Bone marrow (tissue), 2 donors: Measurements from ENCODE around the gene MOB3B.
"Not testable (repeated sequence)": the region's sequence is repeated elsewhere in the genome, so short reads cannot be mapped to it uniquely, and the experiment has no call there.

Experiments used
- DNase-seq, 2 donors: peaks; one replicate each; lab custom pipeline; 2025; lab: John Stamatoyannopoulos, UW

The MOB3B gene

GRCh38 chr9:27422279-27422834 lies 107.3 kb downstream of the MOB3B start:
- no peak for DNase-seq

- no peak for DNase-seq
Observed at GRCh38 chr9:27421577-27421976, 108.0 kb downstream of the MOB3B start.

- DNase-seq, result not testable (repeated sequence)
Observed at GRCh38 chr9:27419558-27419957, 110.1 kb downstream of the MOB3B start.

GRCh38 chr9:27414220-27414761 lies 115.3 kb downstream of the MOB3B start:
- DNase-seq, result no peak

- DNase-seq, result no peak
Observed at GRCh38 chr9:27413511-27414219, 115.9 kb downstream of the MOB3B start.

- DNase-seq, result no peak
Observed at GRCh38 chr9:27412963-27413362, 116.7 kb downstream of the MOB3B start.

GRCh38 chr9:27412081-27412480 lies 117.5 kb downstream of the MOB3B start:
- DNase-seq, result no peak

GRCh38 chr9:27408482-27408881 lies 121.1 kb downstream of the MOB3B start:
- no peak for DNase-seq

- no peak for DNase-seq
Observed at GRCh38 chr9:27408001-27408400, 121.6 kb downstream of the MOB3B start.

GRCh38 chr9:27407491-27407890 lies 122.1 kb downstream of the MOB3B start:
- DNase-seq, result no peak

- DNase-seq, result no peak
Observed at GRCh38 chr9:27404661-27405060, 125.0 kb downstream of the MOB3B start.

- no peak for DNase-seq
Observed at GRCh38 chr9:27402626-27403025, 127.0 kb downstream of the MOB3B start.

- DNase-seq, result no peak
Observed at GRCh38 chr9:27400334-27400880, 129.2 kb downstream of the MOB3B start.

- no peak for DNase-seq
Observed at GRCh38 chr9:27398982-27399653, 130.5 kb downstream of the MOB3B start.

- no peak for DNase-seq
Observed at GRCh38 chr9:27396495-27396894, 133.1 kb downstream of the MOB3B start.

- DNase-seq, result no peak
Observed at GRCh38 chr9:27395484-27395921, 134.1 kb downstream of the MOB3B start.

GRCh38 chr9:27394826-27395201 lies 134.8 kb downstream of the MOB3B start:
- no peak for DNase-seq

GRCh38 chr9:27394154-27394825 lies 135.3 kb downstream of the MOB3B start:
- no peak for DNase-seq

- no peak for DNase-seq
Observed at GRCh38 chr9:27393054-27393846, 136.4 kb downstream of the MOB3B start.

- no peak for DNase-seq
Observed at GRCh38 chr9:27392451-27392850, 137.2 kb downstream of the MOB3B start.
